ENCODE measurements around the gene ZBTB7B. TPM values are rescaled to one million over a fixed set of nuclear protein-coding genes. Genes with fewer than 3 reads are reported as not detected.

The ZBTB7B gene
- total and polyA plus RNA-seq, 2 donors (not counting 1 experiment from before 2014, with no cell fraction given) = 55.7 to 67.3 TPM

DNA sequence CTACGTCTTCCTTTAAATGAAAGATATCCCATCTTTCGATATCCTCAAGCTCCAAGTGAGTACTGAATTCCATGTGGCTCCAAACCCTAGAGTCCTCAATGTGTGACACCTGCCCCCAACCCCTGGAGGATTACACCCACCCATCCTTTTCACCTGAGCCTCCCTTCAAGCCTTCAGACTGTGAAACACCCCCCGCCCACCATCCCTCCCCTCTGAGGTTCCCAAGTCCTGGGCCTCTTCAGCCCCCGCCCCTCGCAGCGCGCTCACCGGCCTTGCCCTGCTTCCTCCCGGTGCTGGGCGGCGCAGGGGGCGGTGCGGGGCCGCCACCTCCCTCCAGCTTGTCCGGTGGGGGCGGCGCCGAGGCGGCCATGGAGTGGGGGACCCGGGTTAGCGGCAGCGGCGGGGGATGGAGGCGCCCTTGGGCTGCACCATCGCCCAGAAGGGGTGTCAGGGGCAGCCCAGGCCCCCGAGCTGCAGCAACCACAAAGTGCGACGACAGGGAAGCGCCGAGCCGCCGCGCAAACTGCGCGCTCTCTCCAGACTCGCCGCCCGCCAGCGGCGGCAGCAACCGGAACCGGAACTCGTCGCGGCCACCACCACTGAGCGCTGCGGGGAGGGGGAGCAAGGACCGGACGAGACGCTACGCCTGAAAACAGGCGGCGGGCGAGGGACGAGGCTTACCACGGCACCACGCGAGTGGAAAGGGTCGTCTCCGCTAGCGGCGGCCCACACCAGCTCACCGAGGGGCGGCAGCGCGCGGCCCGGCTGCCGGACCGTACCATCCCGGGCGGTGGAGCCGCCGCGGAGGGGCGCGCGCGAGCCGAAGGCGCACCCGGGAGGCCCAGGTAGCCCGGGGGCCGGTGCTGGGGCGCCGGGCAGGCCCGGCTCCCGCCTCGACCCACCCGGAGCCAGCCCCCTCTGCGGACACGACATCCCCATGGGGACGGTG lies 41.1 kb upstream of the ZBTB7B start, which contains the start of gene PYGO2:
PYGO2 (minus strand) TSS at position 576 of the 949 bp plus-strand sequence; CDS start at position 370, 206 bp downstream.
- H3K9me3 Mint-ChIP-seq (ENCODE audit: insufficient read depth) = no peaks in the 10 kb centered on the region
- ChIA-PET CTCF (interaction anchor here (0.6 to 6.5 kb wide), 14 partner anchors 9 to 147 kb away, joined by 3 to 61 read pairs (median 6); partner anchors contain the start of genes ADAM15, CKS1B, FLAD1 and LENEP), POLR2A (interaction anchor here (0.5 to 2.5 kb wide), 12 partner anchors 9 to 188 kb away, joined by 3 to 26 read pairs (median 6); partner anchors contain the start of genes CKS1B and PMVK)
- peak within 1 kb of the TSS; percentile 62 to 91 (median 81) for H3K4me3 ChIP-seq (ENCODE audit: control extremely low read depth in 1 of 5, extremely low read depth in 1 of 5, insufficient read depth in 1 of 5, low read depth in 2 of 5, low read length in 4 of 5)
- TF ChIP-seq, protein P1, sequence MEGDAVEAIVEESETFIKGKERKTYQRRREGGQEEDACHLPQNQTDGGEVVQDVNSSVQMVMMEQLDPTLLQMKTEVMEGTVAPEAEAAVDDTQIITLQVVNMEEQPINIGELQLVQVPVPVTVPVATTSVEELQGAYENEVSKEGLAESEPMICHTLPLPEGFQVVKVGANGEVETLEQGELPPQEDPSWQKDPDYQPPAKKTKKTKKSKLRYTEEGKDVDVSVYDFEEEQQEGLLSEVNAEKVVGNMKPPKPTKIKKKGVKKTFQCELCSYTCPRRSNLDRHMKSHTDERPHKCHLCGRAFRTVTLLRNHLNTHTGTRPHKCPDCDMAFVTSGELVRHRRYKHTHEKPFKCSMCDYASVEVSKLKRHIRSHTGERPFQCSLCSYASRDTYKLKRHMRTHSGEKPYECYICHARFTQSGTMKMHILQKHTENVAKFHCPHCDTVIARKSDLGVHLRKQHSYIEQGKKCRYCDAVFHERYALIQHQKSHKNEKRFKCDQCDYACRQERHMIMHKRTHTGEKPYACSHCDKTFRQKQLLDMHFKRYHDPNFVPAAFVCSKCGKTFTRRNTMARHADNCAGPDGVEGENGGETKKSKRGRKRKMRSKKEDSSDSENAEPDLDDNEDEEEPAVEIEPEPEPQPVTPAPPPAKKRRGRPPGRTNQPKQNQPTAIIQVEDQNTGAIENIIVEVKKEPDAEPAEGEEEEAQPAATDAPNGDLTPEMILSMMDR (IDR thresholded peaks at IDR 0.05) = peak; percentile 82
- no peak for TF ChIP-seq EZH2 (IDR thresholded peaks at IDR 0.05; ENCODE audit: borderline replicate concordance, insufficient read depth, low read depth, low read length, poor library complexity, severe bottlenecking)
- H3K27ac Mint-ChIP-seq = peak within 1 kb of the TSS; percentile 94
- DNase-seq = peak; percentile 93
- peak within 1 kb of the TSS; percentile 94 for H3K4me2 ChIP-seq (replicated peaks; ENCODE audit: low read depth, low read length, poor library complexity, severe bottlenecking)
- no peaks in the 10 kb centered on the region for H3K9me3 ChIP-seq (ENCODE audit: control extremely low read depth in 1 of 3, control insufficient read depth in 2 of 3, insufficient read depth in 1 of 3, low read length in 2 of 3)
- H3K4me1 Mint-ChIP-seq = peaks cover 30% of the 10 kb centered on the region
- WGBS (ENCODE audit: insufficient coverage) = under 1% methylated on average over 93 of the region's 93 CpGs
- H3K27ac ChIP-seq (ENCODE audit: low read length in 2 of 2) = peak within 1 kb of the TSS; percentile 76 to 96
- peak within 1 kb of the TSS; percentile 92 for H2AFZ ChIP-seq (ENCODE audit: insufficient read depth, low read depth, low read length, poor library complexity, severe bottlenecking)
- peak within 1 kb of the TSS; percentile 91 for H3K4me3 Mint-ChIP-seq
- H3K27me3 Mint-ChIP-seq = no peaks in the 10 kb centered on the region
- H3K9ac ChIP-seq (ENCODE audit: low read length) = peak within 1 kb of the TSS; percentile 86
- H3K79me2 ChIP-seq (ENCODE audit: control insufficient read depth, insufficient read depth, low read length) = peaks cover 60% of the 10 kb centered on the region
- H4K20me1 ChIP-seq (ENCODE audit: control insufficient read depth, insufficient read depth, low read length, poor library complexity, severe bottlenecking) = peaks cover 27% of the 10 kb centered on the region
- H3K36me3 ChIP-seq (replicated peaks in 1 of 2; ENCODE audit: control extremely low read depth in 1 of 2, control insufficient read depth in 1 of 2, extremely low read depth in 1 of 2, insufficient read depth in 2 of 2, low read length in 1 of 2) = peaks cover 6 to 49% of the 10 kb centered on the region in 2 experiments
- ATAC-seq (ENCODE audit: low read depth) = peak; percentile 86
- no peaks in the 10 kb centered on the region for H3K27me3 ChIP-seq (replicated peaks in 1 of 4; ENCODE audit: control extremely low read depth in 1 of 4, control insufficient read depth in 3 of 4, insufficient read depth in 4 of 4, low read length in 3 of 4)
- intact Hi-C loops (cut with micrococcal nuclease) = loop anchor here (1.0 to 2.0 kb wide), 6 partner anchors 12 to 403 kb away; partner anchors contain the start of genes FLAD1 and UBE2Q1
- H3K4me1 ChIP-seq (ENCODE audit: control insufficient read depth in 2 of 2, insufficient read depth in 2 of 2, low read length in 2 of 2) = peaks cover 24 to 37% of the 10 kb centered on the region in 2 donors
